Ishikawa (cell line): ENCODE data around the gene PITPNC1.

ENCODE experiments used
- CEBPB ChIP-seq: IDR thresholded peaks from 2 replicates; pipeline ENCODE4 v1.6.1; 2012
- CREB1 ChIP-seq: IDR thresholded peaks from 2 replicates; pipeline ENCODE4 v1.6.1; 2012; ENCODE audit warnings: low read depth
- EGR1 ChIP-seq: IDR thresholded peaks from 2 replicates; pipeline ENCODE4 v1.6.1; 2012
- EP300 ChIP-seq: IDR thresholded peaks from 2 replicates; pipeline ENCODE4 v1.6.1; 2012; ENCODE audit warnings: borderline replicate concordance
- FOXM1 ChIP-seq: IDR thresholded peaks from 2 replicates; pipeline ENCODE4 v1.6.1; 2012; ENCODE audit warnings: low read depth, borderline replicate concordance
- MAX ChIP-seq: IDR thresholded peaks from 2 replicates; pipeline ENCODE4 v1.6.1; 2012
- NFIC ChIP-seq: IDR thresholded peaks from 2 replicates; pipeline ENCODE4 v1.6.1; 2012
- RAD21 ChIP-seq: IDR thresholded peaks from 2 replicates; pipeline ENCODE4 v1.6.1; 2012; ENCODE audit warnings: low read depth
- TAF1 ChIP-seq: IDR thresholded peaks from 2 replicates; pipeline ENCODE4 v1.6.1; 2012; ENCODE audit warnings: low read depth, mild to moderate bottlenecking
- TCF12 ChIP-seq: IDR thresholded peaks from 2 replicates; pipeline ENCODE4 v1.6.1; 2012; ENCODE audit warnings: low read depth
- TEAD4 ChIP-seq: IDR thresholded peaks from 2 replicates; pipeline ENCODE4 v1.6.1; 2012
- USF1 ChIP-seq: IDR thresholded peaks from 2 replicates; pipeline ENCODE4 v1.6.1; 2012
- YY1 ChIP-seq: IDR thresholded peaks from 2 replicates; pipeline ENCODE4 v1.6.1; 2012; ENCODE audit warnings: low read depth
- ZBTB7A ChIP-seq: IDR thresholded peaks from 2 replicates; pipeline ENCODE4 v1.6.1; 2012; ENCODE audit warnings: low read depth
- TF ChIP-seq, protein P1 (sequence below): IDR thresholded peaks from 2 replicates; pipeline ENCODE4 v1.6.1; 2012; ENCODE audit warnings: low read depth, mild to moderate bottlenecking

Gene PITPNC1

GRCh38 chr17:67648032-67648905 is 271.2 kb downstream of the PITPNC1 start:
- no peak for TF ChIP-seq MAX
- TF ChIP-seq YY1: no peak
- TF ChIP-seq, protein P1, sequence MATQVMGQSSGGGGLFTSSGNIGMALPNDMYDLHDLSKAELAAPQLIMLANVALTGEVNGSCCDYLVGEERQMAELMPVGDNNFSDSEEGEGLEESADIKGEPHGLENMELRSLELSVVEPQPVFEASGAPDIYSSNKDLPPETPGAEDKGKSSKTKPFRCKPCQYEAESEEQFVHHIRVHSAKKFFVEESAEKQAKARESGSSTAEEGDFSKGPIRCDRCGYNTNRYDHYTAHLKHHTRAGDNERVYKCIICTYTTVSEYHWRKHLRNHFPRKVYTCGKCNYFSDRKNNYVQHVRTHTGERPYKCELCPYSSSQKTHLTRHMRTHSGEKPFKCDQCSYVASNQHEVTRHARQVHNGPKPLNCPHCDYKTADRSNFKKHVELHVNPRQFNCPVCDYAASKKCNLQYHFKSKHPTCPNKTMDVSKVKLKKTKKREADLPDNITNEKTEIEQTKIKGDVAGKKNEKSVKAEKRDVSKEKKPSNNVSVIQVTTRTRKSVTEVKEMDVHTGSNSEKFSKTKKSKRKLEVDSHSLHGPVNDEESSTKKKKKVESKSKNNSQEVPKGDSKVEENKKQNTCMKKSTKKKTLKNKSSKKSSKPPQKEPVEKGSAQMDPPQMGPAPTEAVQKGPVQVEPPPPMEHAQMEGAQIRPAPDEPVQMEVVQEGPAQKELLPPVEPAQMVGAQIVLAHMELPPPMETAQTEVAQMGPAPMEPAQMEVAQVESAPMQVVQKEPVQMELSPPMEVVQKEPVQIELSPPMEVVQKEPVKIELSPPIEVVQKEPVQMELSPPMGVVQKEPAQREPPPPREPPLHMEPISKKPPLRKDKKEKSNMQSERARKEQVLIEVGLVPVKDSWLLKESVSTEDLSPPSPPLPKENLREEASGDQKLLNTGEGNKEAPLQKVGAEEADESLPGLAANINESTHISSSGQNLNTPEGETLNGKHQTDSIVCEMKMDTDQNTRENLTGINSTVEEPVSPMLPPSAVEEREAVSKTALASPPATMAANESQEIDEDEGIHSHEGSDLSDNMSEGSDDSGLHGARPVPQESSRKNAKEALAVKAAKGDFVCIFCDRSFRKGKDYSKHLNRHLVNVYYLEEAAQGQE: no peak

- TF ChIP-seq EP300 (no peak), CEBPB (no peak), FOXM1 (no peak), NFIC (no peak), USF1 (no peak), CREB1 (no peak), TEAD4 (no peak), YY1 (no peak), EGR1 (no peak), TAF1 (no peak), RAD21 (no peak), ZBTB7A (no peak), MAX (no peak), TCF12 (no peak)
- TF ChIP-seq, protein P1: no peak
Observed at GRCh38 chr17:67649891-67650290, 272.8 kb downstream of the PITPNC1 start.

- TF ChIP-seq CEBPB (no peak), FOXM1 (no peak), EGR1 (no peak), TCF12 (no peak), TAF1 (no peak), EP300 (no peak)
Observed at GRCh38 chr17:67652433-67652832, 275.4 kb downstream of the PITPNC1 start.

DNA sequence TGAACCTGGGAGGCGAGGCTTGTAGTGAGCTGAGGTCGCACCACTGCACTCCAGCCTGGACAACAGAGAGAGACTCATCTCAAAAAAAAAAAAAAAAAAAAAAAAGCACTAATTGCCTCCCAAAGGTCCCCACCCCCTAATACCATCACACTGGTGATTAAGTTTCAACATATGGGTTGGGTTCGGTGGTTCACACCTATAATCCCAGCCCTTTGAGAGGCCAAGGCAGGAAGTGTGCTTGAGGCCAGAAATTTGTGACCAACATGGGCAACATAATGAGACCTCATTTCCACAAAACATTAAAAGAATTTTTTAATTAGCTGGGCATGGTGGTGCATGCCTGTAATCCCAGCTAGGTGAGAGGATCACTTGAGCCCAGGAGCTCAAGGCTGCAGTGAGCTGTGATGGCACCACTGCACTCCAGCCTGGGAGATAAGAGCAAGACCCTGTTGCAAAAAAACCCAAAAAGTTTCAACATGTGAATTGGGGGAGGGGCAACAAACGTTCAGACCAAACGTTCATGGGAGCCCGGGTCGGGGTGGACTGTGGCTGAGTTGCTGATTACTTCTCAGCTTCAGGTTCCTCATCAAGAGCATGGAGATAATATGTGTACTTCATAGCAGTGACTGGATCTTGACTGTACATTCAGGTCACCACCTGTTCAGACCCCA is 278.5 kb downstream of the PITPNC1 start:
- TF ChIP-seq EP300 (no peak), TAF1 (no peak), USF1 (no peak), CREB1 (no peak), TCF12 (no peak), MAX (no peak), RAD21 (no peak), YY1 (no peak), NFIC (no peak), CEBPB (no peak), ZBTB7A (no peak), TEAD4 (no peak), EGR1 (no peak), FOXM1 (no peak)
- TF ChIP-seq, protein P1: no peak
